ENCODE measurements around the gene CCDC192. TPM values are rescaled to one million over a fixed set of nuclear protein-coding genes. Genes with fewer than 3 reads are reported as not detected.
A peak's percentile ranks its signal among the peaks of the same experiment; 100 is the strongest.

Gene CCDC192
- total RNA-seq, 1 experiment from 2014 or later: 0.52 TPM

GRCh38 chr5:127793879-127794278 is 90.7 kb downstream of the CCDC192 start (continued):
- TF ChIP-seq RELA (CRISPR knock-in tag; IDR thresholded peaks at IDR 0.05; ENCODE audit: borderline replicate concordance): no peak

- TF ChIP-seq ZNF423 (CRISPR knock-in tag; IDR thresholded peaks at IDR 0.05): no peak
- TF ChIP-seq ZMAT4 (CRISPR knock-in tag; IDR thresholded peaks at IDR 0.05): no peak
- no peak for TF ChIP-seq ZSCAN18 (CRISPR knock-in tag; IDR thresholded peaks at IDR 0.05)
- no peak for TF ChIP-seq IRF2 (CRISPR knock-in tag; IDR thresholded peaks at IDR 0.05; ENCODE audit: borderline replicate concordance, low read depth)
- no peak for TF ChIP-seq MXD4 (CRISPR knock-in tag; IDR thresholded peaks at IDR 0.05; ENCODE audit: borderline replicate concordance)
- TF ChIP-seq ESRRA (CRISPR knock-in tag; IDR thresholded peaks at IDR 0.05; ENCODE audit: borderline replicate concordance): no peak
- no peak for TF ChIP-seq NR1H2 (CRISPR knock-in tag; IDR thresholded peaks at IDR 0.05)
- ChIA-PET POLR2A (no interaction called here), CTCF (no interaction called here)
- Mint-ChIP-seq H3K36me3 (0 out of 2 replicates have a peak, but pooled peaks cover 3% of the 10 kb centered on the region), H3K27me3 (ENCODE audit: low read depth) (no peaks in the 10 kb centered on the region), H3K27ac (no peak overlapping the region), H3K4me3 (no peak overlapping the region), H3K4me1 (no peaks in the 10 kb centered on the region), H3K9me3 (peaks cover 10% of the 10 kb centered on the region)
- DNase-seq (ENCODE audit: low spot score) (no peak), ATAC-seq (no peak)
Measured at GRCh38 chr5:127796211-127796610, 93.0 kb downstream of the CCDC192 start.

DNA sequence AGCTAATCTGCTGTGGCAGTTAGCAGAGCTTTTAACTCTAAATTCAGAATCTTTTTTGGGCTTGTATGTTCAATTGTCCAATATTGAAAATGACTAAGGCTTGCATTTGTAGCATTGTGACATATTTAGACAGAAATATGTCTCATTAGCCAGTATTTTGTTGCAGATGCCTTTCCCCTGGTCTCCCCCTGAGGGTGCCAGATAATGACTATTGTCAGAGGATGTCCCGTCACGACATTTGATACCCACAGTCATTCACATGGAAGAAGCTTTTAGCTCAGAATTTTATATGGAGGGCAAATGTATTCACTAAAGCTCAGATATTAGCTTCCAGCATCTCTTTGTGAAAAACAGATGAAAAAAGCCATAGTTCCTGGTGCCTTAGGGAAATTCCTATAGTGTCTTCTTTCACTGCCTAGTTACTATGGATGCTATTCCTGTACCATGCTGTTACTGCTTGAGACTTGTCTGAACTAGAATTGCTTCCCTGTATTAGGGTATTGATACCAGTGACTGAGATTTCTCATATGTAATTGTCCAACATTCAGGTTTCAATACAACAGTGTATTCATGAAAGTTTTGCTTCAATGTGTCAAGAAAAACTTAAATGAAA is 96.2 kb downstream of the CCDC192 start:
- H3K36me3 Mint-ChIP-seq: no peaks in the 10 kb centered on the region
- ATAC-seq (peak; percentile 56), DNase-seq (ENCODE audit: low spot score) (no peak)
- H3K27me3 Mint-ChIP-seq (ENCODE audit: low read depth): no peaks in the 10 kb centered on the region
- no peaks in the 10 kb centered on the region for H3K4me1 Mint-ChIP-seq
- no peaks in the 10 kb centered on the region for H3K9me3 Mint-ChIP-seq
- ChIA-PET POLR2A (no interaction called here), CTCF (no interaction called here)
- no peak overlapping the region for H3K27ac Mint-ChIP-seq
- H3K4me3 Mint-ChIP-seq: no peak overlapping the region
- TF ChIP-seq USF2 (CRISPR knock-in tag; IDR thresholded peaks at IDR 0.05) (no peak), ATF3 (CRISPR knock-in tag; conservative IDR thresholded peaks at IDR 0.05) (no peak), RELA (CRISPR knock-in tag; IDR thresholded peaks at IDR 0.05; ENCODE audit: borderline replicate concordance) (no peak), ZBTB43 (CRISPR knock-in tag; IDR thresholded peaks at IDR 0.05) (no peak), CBFB (CRISPR knock-in tag; IDR thresholded peaks at IDR 0.05; ENCODE audit: low read depth) (no peak), KAT7 (CRISPR knock-in tag; IDR thresholded peaks at IDR 0.05; ENCODE audit: borderline replicate concordance) (no peak), SMAD3 (CRISPR knock-in tag; IDR thresholded peaks at IDR 0.05; ENCODE audit: borderline replicate concordance) (no peak), MXD4 (CRISPR knock-in tag; IDR thresholded peaks at IDR 0.05; ENCODE audit: borderline replicate concordance) (no peak), ETV6 (CRISPR knock-in tag; IDR thresholded peaks at IDR 0.05) (no peak), E2F5 (CRISPR knock-in tag; IDR thresholded peaks at IDR 0.05) (no peak), TCF7 (CRISPR knock-in tag; IDR thresholded peaks at IDR 0.05; ENCODE audit: low read depth) (no peak), GABPB1 (CRISPR knock-in tag; IDR thresholded peaks at IDR 0.05) (no peak), CREM (CRISPR knock-in tag; IDR thresholded peaks at IDR 0.05) (no peak), JUN (CRISPR knock-in tag; IDR thresholded peaks at IDR 0.05) (no peak), RORB (CRISPR knock-in tag; IDR thresholded peaks at IDR 0.05) (no peak), OVOL2 (CRISPR knock-in tag; IDR thresholded peaks at IDR 0.05; ENCODE audit: borderline replicate concordance) (no peak), SMAD4 (CRISPR knock-in tag; IDR thresholded peaks at IDR 0.05) (no peak), ELF4 (CRISPR knock-in tag; IDR thresholded peaks at IDR 0.05; ENCODE audit: low read depth) (no peak), ATF2 (CRISPR knock-in tag; IDR thresholded peaks at IDR 0.05; ENCODE audit: borderline replicate concordance, low read depth) (no peak), SP1 (CRISPR knock-in tag; conservative IDR thresholded peaks at IDR 0.05) (no peak)

Data from WTC11 (cell line).